ENCODE data around the gene CEL. TPM values are rescaled to one million over a fixed set of nuclear protein-coding genes. Genes with fewer than 3 reads are reported as not detected.
A peak's percentile ranks its signal among the peaks of the same experiment; 100 is the strongest.
"Not testable (repeated sequence)": the region's sequence is repeated elsewhere in the genome, so short reads cannot be mapped to it uniquely, and the experiment has no call there.

CEL gene
- total RNA-seq, 1 donor from 2014 or later = 1.9 TPM

GRCh38 chr9:133058550-133059320, 3.0 kb upstream of the CEL start:
- Mint-ChIP-seq H3K9me3 (ENCODE audit: unreplicated experiment) (no peaks in the 10 kb centered on the region), H3K36me3 (ENCODE audit: unreplicated experiment) (peaks cover 30% of the 10 kb centered on the region), H3K4me1 (ENCODE audit: unreplicated experiment) (peaks cover 58% of the 10 kb centered on the region), H3K27me3 (ENCODE audit: unreplicated experiment) (no peaks in the 10 kb centered on the region), H3K27ac (ENCODE audit: unreplicated experiment) (peak overlapping the region; percentile 20), H3K4me3 (ENCODE audit: unreplicated experiment) (no peak overlapping the region)
- no peak for DNase-seq (ENCODE audit: extremely low spot score, unreplicated experiment)
- TF ChIP-seq, protein P1, sequence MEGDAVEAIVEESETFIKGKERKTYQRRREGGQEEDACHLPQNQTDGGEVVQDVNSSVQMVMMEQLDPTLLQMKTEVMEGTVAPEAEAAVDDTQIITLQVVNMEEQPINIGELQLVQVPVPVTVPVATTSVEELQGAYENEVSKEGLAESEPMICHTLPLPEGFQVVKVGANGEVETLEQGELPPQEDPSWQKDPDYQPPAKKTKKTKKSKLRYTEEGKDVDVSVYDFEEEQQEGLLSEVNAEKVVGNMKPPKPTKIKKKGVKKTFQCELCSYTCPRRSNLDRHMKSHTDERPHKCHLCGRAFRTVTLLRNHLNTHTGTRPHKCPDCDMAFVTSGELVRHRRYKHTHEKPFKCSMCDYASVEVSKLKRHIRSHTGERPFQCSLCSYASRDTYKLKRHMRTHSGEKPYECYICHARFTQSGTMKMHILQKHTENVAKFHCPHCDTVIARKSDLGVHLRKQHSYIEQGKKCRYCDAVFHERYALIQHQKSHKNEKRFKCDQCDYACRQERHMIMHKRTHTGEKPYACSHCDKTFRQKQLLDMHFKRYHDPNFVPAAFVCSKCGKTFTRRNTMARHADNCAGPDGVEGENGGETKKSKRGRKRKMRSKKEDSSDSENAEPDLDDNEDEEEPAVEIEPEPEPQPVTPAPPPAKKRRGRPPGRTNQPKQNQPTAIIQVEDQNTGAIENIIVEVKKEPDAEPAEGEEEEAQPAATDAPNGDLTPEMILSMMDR (IDR thresholded peaks at IDR 0.05) = no peak

- TF ChIP-seq, protein P1 (IDR thresholded peaks at IDR 0.05) = no peak
- Mint-ChIP-seq H3K27me3 (ENCODE audit: unreplicated experiment) (no peaks in the 10 kb centered on the region), H3K9me3 (ENCODE audit: unreplicated experiment) (no peaks in the 10 kb centered on the region), H3K36me3 (ENCODE audit: unreplicated experiment) (peaks cover 25% of the 10 kb centered on the region), H3K4me1 (ENCODE audit: unreplicated experiment) (peaks cover 52% of the 10 kb centered on the region), H3K4me3 (ENCODE audit: unreplicated experiment) (no peak overlapping the region), H3K27ac (ENCODE audit: unreplicated experiment) (peak overlapping the region; percentile 36)
- no peak for DNase-seq (ENCODE audit: extremely low spot score, unreplicated experiment)
Measured at GRCh38 chr9:133059623-133060022, 2.2 kb upstream of the CEL start.

DNA sequence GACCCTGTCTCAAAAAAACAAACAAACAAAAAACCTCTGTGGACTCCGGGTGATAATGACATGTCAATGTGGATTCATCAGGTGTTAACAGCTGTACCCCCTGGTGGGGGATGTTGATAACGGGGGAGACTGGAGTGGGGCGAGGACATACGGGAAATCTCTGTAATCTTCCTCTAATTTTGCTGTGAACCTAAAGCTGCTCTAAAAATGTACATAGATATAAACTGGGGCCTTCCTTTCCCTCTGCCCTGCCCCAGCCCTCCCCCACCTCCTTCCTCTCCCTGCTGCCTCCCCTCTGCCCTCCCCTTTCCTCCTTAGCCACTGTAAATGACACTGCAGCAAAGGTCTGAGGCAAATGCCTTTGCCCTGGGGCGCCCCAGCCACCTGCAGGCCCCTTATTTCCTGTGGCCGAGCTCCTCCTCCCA, 1.4 kb upstream of the CEL start:
- no peaks in the 10 kb centered on the region for H3K9me3 Mint-ChIP-seq (ENCODE audit: unreplicated experiment)
- H3K27ac Mint-ChIP-seq (ENCODE audit: unreplicated experiment) = peak overlapping the region; percentile 36
- TF ChIP-seq, protein P1 (IDR thresholded peaks at IDR 0.05) = no peak
- peaks cover 44% of the 10 kb centered on the region for H3K4me1 Mint-ChIP-seq (ENCODE audit: unreplicated experiment)
- H3K27me3 Mint-ChIP-seq (ENCODE audit: unreplicated experiment) = no peaks in the 10 kb centered on the region
- no peak for DNase-seq (ENCODE audit: extremely low spot score, unreplicated experiment)
- no peak overlapping the region for H3K4me3 Mint-ChIP-seq (ENCODE audit: unreplicated experiment)
- H3K36me3 Mint-ChIP-seq (ENCODE audit: unreplicated experiment) = peaks cover 18% of the 10 kb centered on the region

- not testable (repeated sequence) for H3K4me3 Mint-ChIP-seq (ENCODE audit: unreplicated experiment); H3K9me3 Mint-ChIP-seq (ENCODE audit: unreplicated experiment); H3K27me3 Mint-ChIP-seq (ENCODE audit: unreplicated experiment); DNase-seq (ENCODE audit: extremely low spot score, unreplicated experiment)
- Mint-ChIP-seq H3K36me3 (ENCODE audit: unreplicated experiment) (peaks cover 14% of the 10 kb centered on the region), H3K27ac (ENCODE audit: unreplicated experiment) (peak overlapping the region; percentile 78), H3K4me1 (ENCODE audit: unreplicated experiment) (peaks cover 37% of the 10 kb centered on the region)
Measured at GRCh38 chr9:133061019-133061763, 590 bp upstream of the CEL start.

- H3K4me1 Mint-ChIP-seq (ENCODE audit: unreplicated experiment) = peaks cover 31% of the 10 kb centered on the region
- not testable (repeated sequence) for H3K36me3 Mint-ChIP-seq (ENCODE audit: unreplicated experiment); H3K27ac Mint-ChIP-seq (ENCODE audit: unreplicated experiment)
Measured at GRCh38 chr9:133062569-133062968, 788 bp downstream of the CEL start.

GRCh38 chr9:133063159-133063499, 1.3 kb downstream of the CEL start:
- DNase-seq (ENCODE audit: extremely low spot score, unreplicated experiment) = no peak
- Mint-ChIP-seq H3K27ac (ENCODE audit: unreplicated experiment) (no peak overlapping the region), H3K4me3 (ENCODE audit: unreplicated experiment) (no peak overlapping the region), H3K4me1 (ENCODE audit: unreplicated experiment) (peaks cover 29% of the 10 kb centered on the region), H3K9me3 (ENCODE audit: unreplicated experiment) (no peaks in the 10 kb centered on the region), H3K36me3 (ENCODE audit: unreplicated experiment) (peaks cover 3% of the 10 kb centered on the region), H3K27me3 (ENCODE audit: unreplicated experiment) (no peaks in the 10 kb centered on the region)
- TF ChIP-seq, protein P1 (IDR thresholded peaks at IDR 0.05) = no peak

More at GRCh38 chr9:133062569-133062968, 788 bp downstream of the CEL start:
- H3K27me3 Mint-ChIP-seq (ENCODE audit: unreplicated experiment); H3K4me3 Mint-ChIP-seq (ENCODE audit: unreplicated experiment); DNase-seq (ENCODE audit: extremely low spot score, unreplicated experiment); H3K9me3 Mint-ChIP-seq (ENCODE audit: unreplicated experiment): not testable (repeated sequence)

All from osteocyte (in vitro differentiated cells).